Lower leg skin (tissue), 4 donors: ENCODE data around the gene CHID1. TPM values are rescaled to one million over a fixed set of nuclear protein-coding genes. Genes with fewer than 3 reads are reported as not detected.

ENCODE experiments used
- DNase-seq, 2 donors: peaks; one replicate each; pipeline ENCODE4 v3.0.0-alpha.2; 2019; ENCODE audit warnings: low spot score in 2 of 2
- H3K4me3 ChIP-seq: fragments of 200-600 bp; sonication (generic); 2 replicates; pipeline ENCODE4 v1.5.1; 2017; ENCODE audit warnings: mild to moderate bottlenecking, low read depth; ENCODE audit not compliant: poor library complexity, severe bottlenecking
- POLR2A ChIP-seq, 2 donors: fragments of 450-650 bp; IDR thresholded peaks; one replicate each; pipeline ENCODE4 v1.6.1; 2016 to 2017; ENCODE audit warnings: antibody characterized with exemption in 2 of 2, mild to moderate bottlenecking in 1 of 2, moderate library complexity in 1 of 2
- WGBS, 2 donors: methylation state at CpG; one replicate each; pipeline ENCODE4 v1.1.5; 2018; 5-methylcytosine and 5-hydroxymethylcytosine counted together
- intact Hi-C: fragments of 100-400 bp; cut with DNase I; formaldehyde crosslinking; loops from one replicate; pipeline ENCODE4 v1.15.0; 2023; ENCODE audit warnings: low total_unique reads
- total RNA-seq, 4 donors: library from RNA; depleted of rRNA; stranded (reverse); fragments of >200 nt; gene quantifications; one replicate each; pipeline ENCODE4 v1.1.0, GENCODE V29; 2016
- TF ChIP-seq, protein P1 (sequence below), 3 donors: fragments of 450-650 bp; IDR thresholded peaks; one replicate each; pipeline ENCODE4 v1.5.1; 2016; ENCODE audit warnings: antibody characterized with exemption in 3 of 3, mild to moderate bottlenecking in 3 of 3, moderate library complexity in 2 of 3

The CHID1 gene
- total RNA-seq, 4 donors from 2014 or later = 35.5 to 59.4 (median 50.7) TPM

- TF ChIP-seq POLR2A (IDR thresholded peaks at IDR 0.05) = no peak
- TF ChIP-seq, protein P1, sequence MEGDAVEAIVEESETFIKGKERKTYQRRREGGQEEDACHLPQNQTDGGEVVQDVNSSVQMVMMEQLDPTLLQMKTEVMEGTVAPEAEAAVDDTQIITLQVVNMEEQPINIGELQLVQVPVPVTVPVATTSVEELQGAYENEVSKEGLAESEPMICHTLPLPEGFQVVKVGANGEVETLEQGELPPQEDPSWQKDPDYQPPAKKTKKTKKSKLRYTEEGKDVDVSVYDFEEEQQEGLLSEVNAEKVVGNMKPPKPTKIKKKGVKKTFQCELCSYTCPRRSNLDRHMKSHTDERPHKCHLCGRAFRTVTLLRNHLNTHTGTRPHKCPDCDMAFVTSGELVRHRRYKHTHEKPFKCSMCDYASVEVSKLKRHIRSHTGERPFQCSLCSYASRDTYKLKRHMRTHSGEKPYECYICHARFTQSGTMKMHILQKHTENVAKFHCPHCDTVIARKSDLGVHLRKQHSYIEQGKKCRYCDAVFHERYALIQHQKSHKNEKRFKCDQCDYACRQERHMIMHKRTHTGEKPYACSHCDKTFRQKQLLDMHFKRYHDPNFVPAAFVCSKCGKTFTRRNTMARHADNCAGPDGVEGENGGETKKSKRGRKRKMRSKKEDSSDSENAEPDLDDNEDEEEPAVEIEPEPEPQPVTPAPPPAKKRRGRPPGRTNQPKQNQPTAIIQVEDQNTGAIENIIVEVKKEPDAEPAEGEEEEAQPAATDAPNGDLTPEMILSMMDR (IDR thresholded peaks at IDR 0.05) = no peak
- intact Hi-C loops = no loop called here
- no peak for DNase-seq
- no peak overlapping the region for H3K4me3 ChIP-seq
- WGBS, 2 donors = 91 to 93% methylated on average over 4 of the region's 4 CpGs
Measured at GRCh38 chr11:947744-948143, 37.1 kb upstream of the CHID1 start.

DNA sequence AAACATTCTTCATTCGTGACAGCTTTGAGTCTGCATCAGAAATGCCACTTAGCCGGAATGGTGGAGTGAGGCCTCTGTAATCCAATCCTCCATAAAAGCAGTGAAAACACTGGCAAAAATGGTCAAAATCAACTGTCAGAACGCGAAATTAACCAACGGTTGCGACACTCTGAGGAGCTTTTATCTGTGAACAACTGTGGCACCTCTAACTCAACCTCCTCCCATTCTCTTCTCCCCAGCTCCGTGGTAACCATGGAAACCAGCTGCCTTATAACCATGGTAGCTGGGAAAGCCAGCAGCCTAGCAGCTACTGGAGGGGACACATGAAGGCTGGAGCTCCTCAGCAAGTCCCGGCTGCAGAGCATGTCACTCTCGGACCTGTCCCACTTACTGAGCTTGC lies 35.4 kb upstream of the CHID1 start:
- WGBS, 2 donors = 84 to 87% methylated on average over 9 of the region's 9 CpGs
- intact Hi-C loops = no loop called here
- H3K4me3 ChIP-seq = no peak overlapping the region
- no peak for DNase-seq
- TF ChIP-seq, protein P1 (IDR thresholded peaks at IDR 0.05) = no peak
- TF ChIP-seq POLR2A (IDR thresholded peaks at IDR 0.05) = no peak

DNA sequence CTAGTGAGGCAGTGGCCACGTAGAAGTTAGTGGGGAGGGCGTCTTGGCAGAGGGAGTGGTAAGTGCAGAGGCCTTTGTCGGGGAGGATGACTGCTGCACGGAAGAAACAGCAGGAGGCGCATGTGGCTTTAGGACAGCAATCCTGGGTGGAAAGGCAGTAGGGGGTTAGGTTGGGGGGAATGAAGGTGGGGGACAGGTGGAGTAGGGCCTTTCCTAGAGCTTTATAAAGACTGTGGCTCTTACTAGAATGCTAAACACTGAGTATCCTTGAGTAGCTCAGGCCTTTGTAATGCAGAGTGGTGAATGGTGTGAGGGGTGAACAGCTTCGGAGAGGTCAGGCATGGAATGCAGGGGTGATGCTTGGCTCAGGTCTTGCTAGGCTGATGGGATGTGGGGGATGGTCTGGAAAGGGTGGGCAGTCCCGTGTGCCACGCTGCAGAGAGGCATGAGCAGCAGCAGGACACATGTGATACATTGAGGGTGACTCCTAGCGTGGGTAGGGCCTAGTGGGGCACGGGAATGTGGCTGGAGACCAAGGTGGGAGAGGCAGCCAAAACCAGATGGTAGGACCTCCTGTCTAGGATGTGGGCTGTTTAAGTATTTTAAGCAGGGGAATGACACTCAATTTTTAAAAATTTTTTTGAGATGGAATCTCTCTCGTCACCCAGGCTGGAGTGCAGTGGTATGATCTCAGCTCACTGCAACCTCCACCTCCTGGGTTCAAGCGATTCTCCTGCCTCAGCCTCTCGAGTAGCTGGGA lies 34.3 kb upstream of the CHID1 start:
- TF ChIP-seq, protein P1 (IDR thresholded peaks at IDR 0.05) = no peak
- TF ChIP-seq POLR2A (IDR thresholded peaks at IDR 0.05) = no peak
- WGBS, 2 donors = 75 to 77% methylated on average over 13 of the region's 13 CpGs
- H3K4me3 ChIP-seq = no peak overlapping the region
- intact Hi-C loops = no loop called here
- DNase-seq = no peak

DNA sequence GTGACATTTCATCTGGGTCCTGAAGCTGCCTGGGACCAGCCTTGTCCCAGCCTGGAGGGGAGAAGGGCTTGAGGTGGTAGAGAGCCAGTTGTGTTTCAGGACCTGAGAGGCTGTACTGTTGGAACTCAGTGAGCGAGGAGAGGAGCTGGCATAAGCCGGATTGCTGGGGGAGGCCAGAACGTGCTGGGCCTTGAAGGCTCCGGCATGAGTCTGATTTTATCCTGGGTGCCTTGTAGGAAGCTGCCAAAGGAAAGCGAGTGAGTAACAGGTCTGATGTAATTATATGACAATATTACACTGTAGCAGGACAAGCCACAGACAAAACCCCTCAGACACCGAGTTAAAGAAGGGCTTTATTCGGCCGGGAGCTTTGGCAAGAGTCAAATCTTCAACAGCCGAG lies 32.2 kb upstream of the CHID1 start:
- whole genome bisulfite sequencing, 2 donors = 40 to 54% methylated on average over 9 of the region's 9 CpGs
- intact Hi-C loops = no loop called here
- no peak for DNase-seq
- no peak for TF ChIP-seq POLR2A (IDR thresholded peaks at IDR 0.05)
- TF ChIP-seq, protein P1 (IDR thresholded peaks at IDR 0.05) = no peak
- H3K4me3 ChIP-seq = no peak overlapping the region

DNA sequence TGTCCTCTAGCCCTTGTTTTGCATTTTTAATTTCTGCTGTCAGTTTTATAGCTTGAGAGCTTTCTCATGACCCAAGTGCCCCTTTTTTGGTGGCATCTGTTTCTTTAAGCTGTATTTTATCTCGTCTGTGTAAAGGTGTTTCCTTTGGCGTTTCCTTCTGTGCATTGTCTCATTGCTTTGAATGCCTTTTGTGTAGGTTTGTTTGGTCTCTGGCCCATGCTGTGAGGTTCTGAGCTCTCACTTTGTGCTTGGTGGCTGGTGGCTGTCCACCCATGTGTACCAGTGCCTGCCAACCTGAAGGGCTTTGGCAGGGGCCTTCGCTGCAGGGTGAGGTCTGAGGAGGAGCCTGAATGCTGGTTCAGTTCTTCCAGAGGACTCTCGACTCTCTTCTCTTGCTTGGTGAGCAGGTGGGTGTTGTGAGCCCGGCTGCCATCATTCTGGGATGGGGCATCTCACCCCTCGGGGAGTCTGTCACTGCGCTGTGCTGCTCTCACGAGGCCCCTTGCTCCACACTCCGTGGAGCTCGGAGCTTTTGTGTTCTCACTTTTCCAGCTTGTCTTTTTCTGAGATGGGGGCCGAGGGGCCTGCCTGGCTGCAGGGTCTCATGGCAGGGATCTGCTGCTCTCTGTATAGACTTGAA lies 30.0 kb upstream of the CHID1 start:
- no peak for TF ChIP-seq POLR2A (IDR thresholded peaks at IDR 0.05)
- TF ChIP-seq, protein P1 (IDR thresholded peaks at IDR 0.05) = no peak
- WGBS, 2 donors = 72 to 75% methylated on average over 11 of the region's 11 CpGs
- H3K4me3 ChIP-seq = no peak overlapping the region
- intact Hi-C loops = no loop called here
- no peak for DNase-seq
